Pons (tissue), 1 donor: ENCODE data around the gene ZNF202.

Experiments used
- DNase-seq: peaks from one replicate; pipeline ENCODE4 v3.0.0-alpha.2; 2016; ENCODE audit warnings: low spot score

Gene ZNF202

GRCh38 chr11:123682696-123683410 lies 58.6 kb downstream of the ZNF202 start:
- peak; percentile 2 for DNase-seq

GRCh38 chr11:123681030-123681429 lies 60.4 kb downstream of the ZNF202 start:
- no peak for DNase-seq

DNA sequence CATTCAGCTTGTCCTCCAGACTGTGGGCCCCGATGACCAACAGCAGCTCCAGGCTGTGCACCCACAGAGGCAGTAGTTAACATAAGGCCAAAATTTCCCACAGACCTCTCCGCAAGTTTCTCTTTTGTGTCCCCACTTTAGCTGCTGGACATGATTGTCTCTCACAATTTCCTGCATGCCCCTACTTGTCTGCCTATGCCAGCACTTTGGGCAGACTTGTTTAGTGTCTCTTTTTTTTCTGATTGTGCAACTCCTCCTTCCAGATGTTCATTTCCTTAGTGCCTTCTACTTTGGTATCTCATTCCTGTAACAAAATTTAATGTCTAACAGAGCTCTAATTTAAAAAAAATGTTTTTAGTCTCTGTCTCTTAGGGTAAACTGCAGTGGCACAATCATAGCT lies 63.2 kb downstream of the ZNF202 start:
- no peak for DNase-seq

GRCh38 chr11:123677510-123677909 lies 64.0 kb downstream of the ZNF202 start:
- DNase-seq = no peak

DNA sequence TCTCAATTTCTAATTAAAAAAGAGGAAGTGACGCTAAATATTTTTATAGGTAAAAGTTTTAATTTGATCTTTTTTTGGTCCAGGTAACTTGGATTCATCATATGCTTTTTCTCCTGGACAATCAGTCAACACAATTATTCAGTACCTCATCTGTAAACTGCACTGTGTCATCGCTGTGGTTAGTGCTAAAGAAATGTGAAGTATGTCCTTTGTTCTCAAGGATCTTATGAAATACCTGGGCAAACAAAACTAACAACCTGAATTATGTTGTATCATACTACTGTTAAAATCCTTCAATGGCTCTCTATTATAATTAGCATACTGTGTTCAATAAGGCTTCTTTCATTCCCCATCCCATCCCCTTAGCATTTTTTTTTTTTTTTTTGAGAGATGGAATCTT lies 67.2 kb downstream of the ZNF202 start:
- DNase-seq = no peak
